Spleen (tissue), 7 donors: Measurements from ENCODE around the gene RADIL.
A peak's percentile ranks its signal among the peaks of the same experiment; 100 is the strongest.

Experiments used
- POLR2A ChIP-seq, 3 donors: fragments of 450-650 bp; IDR thresholded peaks; one replicate each; pipeline ENCODE4 v1.5.1; 2017; ENCODE audit warnings: antibody characterized with exemption in 3 of 3, mild to moderate bottlenecking in 1 of 3
- POLR2AphosphoS5 ChIP-seq, 3 donors: sonication (generic); formaldehyde crosslinking; IDR thresholded peaks; one replicate each; pipeline ENCODE4 v1.5.1; 2017; ENCODE audit warnings: antibody characterized with exemption in 3 of 3
- TF ChIP-seq, protein P1 (sequence below), 11 experiments: fragments of 200-600 bp in 7 of 11; fragments of 450-650 bp in 4 of 11; sonication (generic) in 4 of 11; IDR thresholded peaks in 8 of 11; conservative IDR thresholded peaks in 3 of 11; 1 replicate in 7 of 11; 2 replicates in 4 of 11; pipeline versions ENCODE4 v1.4.0 to v1.8.0; 2016 to 2021; ENCODE audit warnings: antibody characterized with exemption in 11 of 11, inconsistent platforms in 4 of 11, mild to moderate bottlenecking in 1 of 11
- donor health status: DM: no; HTN: no; CAD: no; lungs with moderate emphysema.
- donor health status: DM: no; HTN: no; CAD: no.
- donor health status: DM: no; HTN: no; CAD: no.

DNA sequence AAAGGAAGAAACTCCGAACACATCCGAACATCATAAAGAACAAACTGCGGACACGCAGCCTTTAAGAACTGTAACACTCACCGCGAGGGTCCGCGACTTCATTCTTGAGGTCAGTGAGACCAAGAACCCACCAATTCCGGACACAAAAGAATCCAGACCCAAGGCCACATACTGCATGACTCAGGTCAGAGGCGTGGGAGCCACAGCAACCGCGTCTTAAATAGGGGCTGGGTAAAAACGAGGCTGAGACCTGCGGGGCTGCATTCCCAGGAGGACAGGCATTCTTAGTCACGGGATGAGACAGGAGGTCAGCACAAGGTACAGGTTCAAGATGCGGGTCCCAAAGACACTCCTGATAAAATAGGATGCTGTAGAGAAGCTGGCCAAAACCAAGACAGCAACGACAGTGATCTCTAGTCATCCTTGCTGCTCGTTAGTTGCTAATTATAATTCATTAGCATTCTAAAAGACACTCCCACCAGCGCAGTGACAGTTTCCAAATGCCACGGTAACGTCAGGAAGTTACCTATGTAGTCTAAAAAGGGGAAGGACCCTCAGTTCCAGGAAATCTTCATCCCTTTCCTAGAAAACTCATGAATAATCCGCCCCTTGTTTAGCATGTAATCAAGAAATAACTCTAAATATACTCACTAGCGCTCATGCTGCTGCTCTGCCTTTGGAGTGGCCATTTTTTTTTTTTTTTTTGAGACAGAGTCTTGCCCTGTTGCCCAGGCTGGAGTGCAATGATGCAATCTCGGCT, 88.7 kb downstream of the RADIL start:
- TF ChIP-seq POLR2A (IDR thresholded peaks at IDR 0.05) (no peak), POLR2AphosphoS5 (IDR thresholded peaks at IDR 0.05) (peak in 1 of 3 donors; percentile 39)
- TF ChIP-seq, protein P1, sequence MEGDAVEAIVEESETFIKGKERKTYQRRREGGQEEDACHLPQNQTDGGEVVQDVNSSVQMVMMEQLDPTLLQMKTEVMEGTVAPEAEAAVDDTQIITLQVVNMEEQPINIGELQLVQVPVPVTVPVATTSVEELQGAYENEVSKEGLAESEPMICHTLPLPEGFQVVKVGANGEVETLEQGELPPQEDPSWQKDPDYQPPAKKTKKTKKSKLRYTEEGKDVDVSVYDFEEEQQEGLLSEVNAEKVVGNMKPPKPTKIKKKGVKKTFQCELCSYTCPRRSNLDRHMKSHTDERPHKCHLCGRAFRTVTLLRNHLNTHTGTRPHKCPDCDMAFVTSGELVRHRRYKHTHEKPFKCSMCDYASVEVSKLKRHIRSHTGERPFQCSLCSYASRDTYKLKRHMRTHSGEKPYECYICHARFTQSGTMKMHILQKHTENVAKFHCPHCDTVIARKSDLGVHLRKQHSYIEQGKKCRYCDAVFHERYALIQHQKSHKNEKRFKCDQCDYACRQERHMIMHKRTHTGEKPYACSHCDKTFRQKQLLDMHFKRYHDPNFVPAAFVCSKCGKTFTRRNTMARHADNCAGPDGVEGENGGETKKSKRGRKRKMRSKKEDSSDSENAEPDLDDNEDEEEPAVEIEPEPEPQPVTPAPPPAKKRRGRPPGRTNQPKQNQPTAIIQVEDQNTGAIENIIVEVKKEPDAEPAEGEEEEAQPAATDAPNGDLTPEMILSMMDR (IDR thresholded peaks at IDR 0.05 in 8 of 11, conservative IDR thresholded peaks at IDR 0.05 in 3 of 11) = no peak
